Hepatocyte (in vitro differentiated cells): ENCODE results near the gene ZNF514.

Experiments used
- EZH2 ChIP-seq: fragments of 200-600 bp; sonication (generic); IDR thresholded peaks from 2 replicates; pipeline ENCODE4 v1.6.1; 2016; ENCODE audit warnings: antibody characterized with exemption, mild to moderate bottlenecking, borderline replicate concordance
- EZH2phosphoT487 ChIP-seq: fragments of 200-600 bp; sonication (generic); IDR thresholded peaks from one replicate; pipeline ENCODE4 v1.6.1; 2018; ENCODE audit warnings: antibody characterized with exemption, mild to moderate bottlenecking, low read depth, moderate library complexity; ENCODE audit not compliant: unreplicated experiment, severe bottlenecking
- TF ChIP-seq, protein P1 (sequence below): fragments of 200-600 bp; sonication (generic); IDR thresholded peaks from 2 replicates; pipeline ENCODE4 v1.5.1; 2016; ENCODE audit warnings: antibody characterized with exemption, mild to moderate bottlenecking; ENCODE audit not compliant: poor library complexity

DNA sequence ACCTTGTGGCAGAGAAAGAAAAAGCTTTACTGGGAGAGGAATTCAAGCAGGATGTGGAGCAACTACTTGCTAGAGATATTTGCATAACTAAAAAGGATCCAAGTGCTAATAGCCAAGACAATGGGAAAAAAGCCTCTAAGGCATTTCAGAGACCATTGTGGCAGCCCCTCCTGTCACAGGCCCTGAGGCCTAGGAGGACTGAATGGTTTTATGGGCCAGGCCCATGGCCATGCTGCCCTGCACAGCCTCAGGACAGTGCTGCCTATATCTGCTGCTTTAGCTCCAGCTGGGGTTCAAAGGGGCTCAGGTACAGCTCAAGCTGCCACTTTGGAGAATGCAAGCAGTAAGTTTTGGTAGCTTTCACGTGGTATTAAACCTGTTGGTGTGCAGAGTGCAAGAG is 20.9 kb downstream of the ZNF514 start:
- TF ChIP-seq, protein P1, sequence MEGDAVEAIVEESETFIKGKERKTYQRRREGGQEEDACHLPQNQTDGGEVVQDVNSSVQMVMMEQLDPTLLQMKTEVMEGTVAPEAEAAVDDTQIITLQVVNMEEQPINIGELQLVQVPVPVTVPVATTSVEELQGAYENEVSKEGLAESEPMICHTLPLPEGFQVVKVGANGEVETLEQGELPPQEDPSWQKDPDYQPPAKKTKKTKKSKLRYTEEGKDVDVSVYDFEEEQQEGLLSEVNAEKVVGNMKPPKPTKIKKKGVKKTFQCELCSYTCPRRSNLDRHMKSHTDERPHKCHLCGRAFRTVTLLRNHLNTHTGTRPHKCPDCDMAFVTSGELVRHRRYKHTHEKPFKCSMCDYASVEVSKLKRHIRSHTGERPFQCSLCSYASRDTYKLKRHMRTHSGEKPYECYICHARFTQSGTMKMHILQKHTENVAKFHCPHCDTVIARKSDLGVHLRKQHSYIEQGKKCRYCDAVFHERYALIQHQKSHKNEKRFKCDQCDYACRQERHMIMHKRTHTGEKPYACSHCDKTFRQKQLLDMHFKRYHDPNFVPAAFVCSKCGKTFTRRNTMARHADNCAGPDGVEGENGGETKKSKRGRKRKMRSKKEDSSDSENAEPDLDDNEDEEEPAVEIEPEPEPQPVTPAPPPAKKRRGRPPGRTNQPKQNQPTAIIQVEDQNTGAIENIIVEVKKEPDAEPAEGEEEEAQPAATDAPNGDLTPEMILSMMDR = no peak
- no peak for TF ChIP-seq EZH2
- no peak for TF ChIP-seq EZH2phosphoT487
